DMS79 treated with DMSO at 0.1 percent for 48 hours (cell line): ENCODE data around the gene TRAPPC5.
"Not testable (repeated sequence)": the region's sequence is repeated elsewhere in the genome, so short reads cannot be mapped to it uniquely, and the experiment has no call there.

ENCODE experiments used
- DNase-seq: peaks from one replicate; lab custom pipeline; 2025; lab: John Stamatoyannopoulos, UW

Gene TRAPPC5

GRCh38 chr19:7680606-7681339, at the start of gene TRAPPC5:
Gene TRAPPC5 (plus strand): TSS chr19:7680833. CDS start chr19:7682254, 1,421 bp downstream.
- DNase-seq, result peak; percentile 65

DNA sequence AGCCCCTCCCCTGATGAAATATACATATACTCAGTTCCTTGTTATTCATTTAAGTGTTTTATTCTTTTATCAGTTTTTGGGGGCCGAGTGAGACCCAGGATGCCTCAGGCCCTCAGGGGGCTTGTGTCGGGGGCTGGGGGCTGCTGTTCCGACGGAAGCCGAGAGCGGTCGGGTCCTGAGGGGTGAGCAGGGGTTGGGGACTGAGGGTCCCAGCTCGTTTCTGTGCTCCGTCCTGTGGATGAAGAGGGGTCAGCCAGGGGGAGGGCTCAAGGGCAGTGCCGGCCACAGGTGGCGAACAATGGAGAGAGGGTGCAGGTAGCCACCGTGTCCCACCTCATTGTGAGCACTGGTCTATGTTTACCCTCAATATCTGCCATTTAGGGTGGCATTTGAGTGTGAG, 49.1 kb upstream of the TRAPPC5 start:
- no peak for DNase-seq

DNA sequence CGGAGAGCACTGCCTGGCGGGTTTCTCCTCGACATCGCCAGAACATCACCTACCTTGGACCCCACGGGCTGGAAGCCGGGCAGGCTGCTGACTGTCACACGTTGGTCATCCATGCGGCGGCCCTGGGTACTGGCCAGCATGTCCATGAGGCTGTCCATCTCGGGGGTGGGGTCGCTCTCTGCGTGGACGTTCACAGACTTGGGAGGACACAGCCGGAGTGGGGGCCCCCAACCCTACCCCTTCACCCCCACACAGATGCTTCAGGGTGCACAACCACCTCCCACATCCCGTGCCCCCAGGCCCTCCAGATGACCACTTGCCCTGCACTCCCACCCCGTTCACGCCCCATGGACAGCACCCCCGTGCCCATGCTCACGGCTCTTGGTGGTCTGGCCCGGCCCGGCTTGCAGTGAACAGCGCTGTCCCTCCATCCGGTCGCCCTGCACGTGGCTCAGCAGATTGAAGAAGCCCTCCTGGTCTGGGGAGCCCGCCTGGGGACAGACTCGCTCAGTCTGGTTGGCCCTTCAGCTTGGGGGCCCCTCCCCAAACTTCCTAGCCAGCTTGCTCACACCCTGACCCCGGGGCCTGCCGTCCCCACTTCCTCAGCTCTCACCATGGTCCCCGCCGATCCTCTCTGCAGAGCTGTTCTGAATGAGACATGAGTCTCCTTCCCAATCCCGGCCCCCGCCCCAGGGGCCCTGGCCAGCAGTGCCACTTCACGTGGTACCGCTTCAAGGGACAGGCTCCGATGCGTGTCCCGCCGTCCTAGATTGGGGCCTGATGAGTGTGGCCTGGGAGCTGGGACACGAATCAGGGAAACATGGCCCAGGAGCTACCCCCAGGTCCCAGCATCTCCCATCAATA, 48.1 kb upstream of the TRAPPC5 start:
- DNase-seq, result no peak

DNA sequence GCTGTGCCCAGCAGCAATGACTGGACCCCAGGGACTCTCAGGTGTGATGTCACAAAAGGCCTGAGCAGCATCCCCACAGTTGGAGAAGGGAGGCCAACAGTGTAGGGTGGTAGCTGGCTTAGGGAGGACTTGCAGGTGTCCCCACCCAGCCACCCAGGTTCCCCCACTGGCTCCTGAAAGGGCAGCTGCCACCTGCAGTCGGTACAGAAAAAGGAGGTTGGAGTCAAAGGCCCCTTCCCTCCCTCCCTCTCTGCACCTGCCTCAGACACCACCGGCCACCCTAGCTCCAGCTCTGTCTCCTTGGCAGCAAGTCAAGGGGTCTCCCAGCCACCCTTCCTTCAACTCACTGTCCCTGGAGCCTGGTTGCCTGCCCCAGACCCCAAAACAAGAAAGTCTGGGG, 46.9 kb upstream of the TRAPPC5 start, which contains the start of gene PCP2:
PCP2 (minus strand) TSS at position 22 of the 400 bp plus-strand sequence. CDS start 262 bp downstream, outside the sequence.
- DNase-seq, result no peak

- DNase-seq, result no peak
These were observed 45.0 kb upstream of the TRAPPC5 start for GRCh38 chr19:7635670-7636069.

DNA sequence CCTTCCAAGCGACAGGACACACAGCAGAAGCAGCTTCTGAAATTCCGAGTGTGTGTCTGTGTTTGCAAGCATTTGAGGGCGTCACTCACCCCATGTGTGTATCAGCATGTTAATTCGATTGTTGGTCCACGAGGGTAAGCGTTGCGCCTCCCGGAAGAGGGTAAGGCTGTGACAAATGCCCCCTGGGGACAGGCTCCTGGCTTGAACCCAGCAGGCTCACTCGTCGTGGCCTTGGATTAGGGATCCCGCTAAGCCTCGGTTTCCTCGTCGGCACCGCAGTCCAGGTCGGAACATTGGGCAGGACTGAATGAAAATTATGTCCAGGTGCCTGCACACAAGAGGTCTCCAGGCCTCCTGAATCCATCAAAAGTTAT, 44.3 kb upstream of the TRAPPC5 start:
- DNase-seq, result no peak

GRCh38 chr19:7636691-7637373, 43.8 kb upstream of the TRAPPC5 start, which contains the start of gene STXBP2:
Gene STXBP2 (plus strand): TSS chr19:7637110. CDS start chr19:7637150, 40 bp downstream.
- DNase-seq, result peak; percentile 73

GRCh38 chr19:7637374-7638256, 43.0 kb upstream of the TRAPPC5 start:
- no peak for DNase-seq

DNA sequence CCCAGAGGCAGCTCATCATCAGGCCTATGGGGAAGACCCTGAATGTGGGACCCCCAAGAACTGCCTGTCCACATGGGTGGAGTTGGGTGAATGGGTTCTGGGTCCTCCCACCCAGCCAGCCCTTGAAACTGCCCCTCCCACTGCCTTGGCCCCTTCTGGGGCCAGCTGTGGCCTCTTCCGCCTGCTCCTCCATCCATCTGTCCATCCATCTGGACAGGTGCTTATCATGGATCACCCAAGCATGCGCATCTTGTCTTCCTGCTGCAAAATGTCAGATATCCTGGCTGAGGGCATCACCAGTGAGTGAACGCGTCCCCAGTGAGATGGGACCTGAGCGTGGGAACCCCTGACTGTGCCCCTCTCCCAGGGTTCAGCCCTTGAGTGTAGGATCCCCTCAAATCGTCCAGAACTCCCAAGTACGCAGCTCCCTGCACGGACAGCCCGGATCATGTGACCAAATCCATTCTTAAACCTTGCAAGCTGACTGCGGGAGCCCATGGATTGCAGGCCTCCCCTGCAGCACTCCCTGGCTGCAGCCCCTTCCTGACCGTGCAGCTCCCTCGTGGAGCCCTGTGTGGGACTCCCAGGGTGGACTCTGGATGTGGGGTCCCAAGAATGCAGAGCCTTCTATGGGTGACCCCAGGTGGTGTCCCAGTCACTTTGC, 41.7 kb upstream of the TRAPPC5 start:
- no peak for DNase-seq

GRCh38 chr19:7639863-7640348, 40.7 kb upstream of the TRAPPC5 start:
- DNase-seq, result no peak

- DNase-seq, result no peak
These were observed 39.8 kb upstream of the TRAPPC5 start for GRCh38 chr19:7640803-7641202.

GRCh38 chr19:7641290-7642276, 39.0 kb upstream of the TRAPPC5 start:
- DNase-seq, result no peak

- no peak for DNase-seq
These were observed 38.2 kb upstream of the TRAPPC5 start for GRCh38 chr19:7642295-7643030.

DNA sequence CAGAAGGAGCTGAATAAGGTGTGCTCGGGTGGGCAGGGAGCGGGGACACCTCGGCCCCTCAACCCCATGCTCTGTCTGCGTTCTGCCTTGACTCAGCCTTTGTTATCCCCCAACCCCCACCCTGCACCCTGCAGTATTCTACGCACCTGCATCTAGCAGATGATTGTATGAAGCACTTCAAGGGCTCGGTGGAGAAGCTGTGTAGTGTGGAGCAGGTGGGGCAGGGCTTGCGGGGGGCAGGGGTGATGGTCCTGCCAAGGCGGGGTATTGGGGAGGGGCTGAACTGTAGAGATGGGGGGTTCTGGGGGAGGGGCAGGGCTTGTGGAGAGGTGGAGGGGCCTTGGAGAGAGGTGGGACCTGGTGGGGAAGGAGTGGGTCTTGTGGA, 37.6 kb upstream of the TRAPPC5 start:
- DNase-seq, result no peak

DNA sequence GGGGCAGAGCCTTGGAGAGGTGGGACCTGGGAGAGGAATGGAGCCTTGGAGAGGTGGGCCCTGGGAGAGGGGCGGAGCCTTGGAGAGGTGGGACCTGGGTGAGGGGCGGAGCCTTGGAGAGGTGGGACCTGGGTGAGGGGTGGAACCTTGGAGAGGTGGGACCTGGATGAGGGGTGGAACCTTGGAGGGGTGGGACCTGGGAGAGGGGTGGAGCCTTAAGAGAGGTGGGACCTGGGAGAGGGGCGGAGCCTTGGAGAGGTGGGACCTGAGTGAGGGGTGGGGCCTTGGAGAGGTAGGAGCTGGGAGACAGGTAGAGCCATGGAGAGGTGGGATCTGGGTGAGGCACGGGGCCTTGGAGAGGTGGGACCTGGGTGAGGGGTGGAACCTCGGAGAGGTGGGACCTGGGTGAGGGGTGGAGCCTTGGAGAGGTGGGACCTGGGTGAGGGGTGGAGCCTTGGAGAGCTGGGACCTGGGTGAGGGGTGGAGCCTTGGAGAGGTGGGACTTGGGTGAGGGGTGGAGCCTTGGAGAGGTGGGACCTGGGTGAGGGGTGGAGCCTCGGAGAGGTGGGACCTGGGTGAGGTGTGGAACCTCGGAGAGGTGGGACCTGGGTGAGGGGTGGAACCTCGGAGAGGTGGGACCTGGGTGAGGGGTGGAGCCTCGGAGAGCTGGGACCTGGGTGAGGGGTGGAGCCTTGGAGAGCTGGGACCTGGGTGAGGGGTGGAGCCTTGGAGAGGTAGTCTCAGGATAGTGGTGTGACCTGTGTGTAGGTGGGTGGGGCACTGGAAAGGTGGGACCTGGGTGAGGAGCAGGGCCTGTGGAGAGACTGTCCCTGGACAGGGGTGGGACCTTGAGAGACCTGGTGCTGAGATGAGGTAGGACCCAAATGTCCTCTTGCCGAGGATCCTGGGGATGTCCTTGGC, 36.7 kb upstream of the TRAPPC5 start:
- not testable (repeated sequence) for DNase-seq

DNA sequence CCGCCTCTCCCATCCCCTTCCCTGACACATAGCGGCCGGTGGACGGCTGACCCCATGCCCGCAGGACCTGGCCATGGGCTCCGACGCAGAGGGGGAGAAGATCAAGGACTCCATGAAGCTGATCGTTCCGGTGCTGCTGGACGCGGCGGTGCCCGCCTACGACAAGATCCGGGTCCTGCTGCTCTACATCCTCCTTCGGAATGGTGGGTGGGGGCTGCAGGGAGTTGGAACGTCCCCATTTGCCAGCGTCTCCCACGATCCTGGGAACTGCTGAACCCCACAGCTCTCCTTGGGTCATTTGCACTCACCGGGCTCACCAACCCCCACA, 36.1 kb upstream of the TRAPPC5 start:
- DNase-seq, result no peak

- DNase-seq, result no peak
These were observed 35.5 kb upstream of the TRAPPC5 start for GRCh38 chr19:7645163-7645562.
